BE2C (cell line): ENCODE data around the gene ZNF212.
A peak's percentile ranks its signal among the peaks of the same experiment; 100 is the strongest.

Experiments used
- DNase-seq: peaks from one replicate; pipeline ENCODE4 v3.0.0-alpha.2; 2020
- H3K27me3 ChIP-seq: fragments of 250-450 bp; sonication (Bioruptor Pico); 2 replicates; pipeline ENCODE4 v1.5.1; 2020; ENCODE audit warnings: mild to moderate bottlenecking
- H3K36me3 ChIP-seq: fragments of 250-450 bp; sonication (Bioruptor Pico); 2 replicates; pipeline ENCODE4 v1.5.1; 2020; ENCODE audit warnings: mild to moderate bottlenecking
- H3K4me1 ChIP-seq: fragments of 250-450 bp; sonication (Bioruptor Pico); 2 replicates; pipeline ENCODE4 v1.5.1; 2020
- H3K4me3 ChIP-seq: 2 replicates; pipeline ENCODE4 v1.5.1; 2011; ENCODE audit warnings: low read depth, low read length
- H3K9me3 ChIP-seq: fragments of 250-450 bp; sonication (Bioruptor Pico); 2 replicates; pipeline ENCODE4 v1.5.1; 2020
- CTCF ChIP-seq: IDR thresholded peaks from 2 replicates; pipeline ENCODE4 v1.5.1; 2012; ENCODE audit warnings: mild to moderate bottlenecking, low read depth, low read length

ZNF212 gene

DNA sequence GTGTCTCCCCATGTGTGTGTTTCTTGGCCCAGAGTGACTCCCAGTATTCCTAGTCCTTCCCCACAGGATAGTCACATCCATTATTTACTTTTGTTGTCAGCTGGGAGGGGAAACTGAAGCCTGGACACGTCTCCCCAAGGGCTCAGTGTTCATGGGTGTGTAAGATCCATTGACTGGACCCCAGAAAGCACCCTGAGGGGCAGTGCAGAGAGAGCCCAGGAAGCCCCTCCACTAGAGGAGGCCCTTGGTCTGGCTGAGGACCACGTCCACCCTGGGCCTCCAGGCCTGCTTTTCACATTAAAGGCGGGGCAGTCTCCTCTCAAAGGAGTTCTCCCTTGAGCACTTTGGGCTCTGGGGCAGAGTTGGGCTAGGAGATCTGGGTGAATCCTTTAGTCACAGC lies 43.9 kb downstream of the ZNF212 start:
- Histone ChIP-seq H3K4me1 (no peaks in the 10 kb centered on the region), H3K9me3 (no peaks in the 10 kb centered on the region), H3K36me3 (0 out of 2 replicates have a peak, but pooled peaks cover 3% of the 10 kb centered on the region), H3K27me3 (no peaks in the 10 kb centered on the region), H3K4me3 (no peak overlapping the region)
- no peak for DNase-seq
- TF ChIP-seq CTCF = no peak

DNA sequence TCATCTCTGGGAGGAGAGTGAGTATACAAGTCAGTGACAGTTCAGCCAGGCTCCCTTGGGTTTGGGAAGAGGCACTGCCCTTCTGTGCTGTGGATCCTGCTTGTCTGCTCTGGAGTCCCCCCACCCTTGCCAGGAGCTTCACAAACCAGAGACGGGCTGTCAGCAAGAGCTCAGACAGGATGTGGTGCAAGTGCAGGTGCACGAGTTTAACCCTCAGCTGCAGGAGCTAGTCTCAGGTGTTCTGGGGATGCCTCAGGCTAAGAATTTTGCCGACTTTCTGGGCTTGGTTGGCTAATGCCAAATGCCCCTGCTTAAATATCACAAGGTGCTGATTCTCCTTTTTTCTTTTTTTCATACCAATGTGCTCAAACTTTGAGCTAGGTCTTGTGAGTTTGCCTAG lies 44.9 kb downstream of the ZNF212 start:
- Histone ChIP-seq H3K4me1 (no peaks in the 10 kb centered on the region), H3K9me3 (no peaks in the 10 kb centered on the region), H3K36me3 (no peaks in the 10 kb centered on the region), H3K4me3 (no peak overlapping the region), H3K27me3 (no peaks in the 10 kb centered on the region)
- DNase-seq = no peak
- TF ChIP-seq CTCF = no peak

DNA sequence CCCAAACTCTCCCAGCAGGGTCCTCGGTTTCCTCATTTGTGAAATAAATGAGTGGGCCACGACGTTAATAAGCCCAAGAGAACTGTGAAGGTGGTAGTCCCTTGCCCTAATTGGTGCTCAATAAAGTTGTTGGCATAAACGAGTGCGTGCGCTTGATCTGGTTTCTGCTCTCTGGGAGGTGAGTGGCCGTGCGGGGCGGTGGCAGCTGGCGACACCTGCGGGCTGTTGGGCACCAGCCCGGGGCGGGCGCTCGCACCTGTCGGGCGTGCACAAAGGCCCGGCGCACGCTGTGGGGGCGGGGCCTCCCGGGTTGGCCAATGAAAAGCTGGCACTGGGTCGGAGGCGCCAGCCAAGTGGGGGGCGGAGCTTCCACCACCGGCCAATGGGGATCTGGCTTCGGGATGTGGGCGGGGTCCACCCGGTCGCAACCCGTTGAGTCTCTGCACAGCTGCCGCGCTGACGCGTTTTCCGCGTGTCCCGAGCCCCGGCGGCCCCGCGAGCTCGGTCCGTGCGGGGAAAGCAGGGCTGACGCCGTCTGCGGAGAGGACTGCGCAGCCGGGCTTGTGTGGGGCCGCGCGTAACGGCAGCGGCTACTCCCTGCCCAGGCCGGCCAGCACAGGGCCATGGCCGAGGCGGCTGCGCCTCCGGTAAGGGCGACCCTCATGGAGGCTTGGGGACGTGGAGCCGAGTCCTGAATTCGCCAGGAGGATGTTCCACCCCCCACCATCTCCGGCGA lies 45.6 kb downstream of the ZNF212 start:
- Histone ChIP-seq H3K9me3 (no peaks in the 10 kb centered on the region), H3K36me3 (no peaks in the 10 kb centered on the region), H3K4me1 (no peaks in the 10 kb centered on the region), H3K4me3 (peak overlapping the region; percentile 63), H3K27me3 (no peaks in the 10 kb centered on the region)
- DNase-seq = peak; percentile 98
- TF ChIP-seq CTCF = no peak

DNA sequence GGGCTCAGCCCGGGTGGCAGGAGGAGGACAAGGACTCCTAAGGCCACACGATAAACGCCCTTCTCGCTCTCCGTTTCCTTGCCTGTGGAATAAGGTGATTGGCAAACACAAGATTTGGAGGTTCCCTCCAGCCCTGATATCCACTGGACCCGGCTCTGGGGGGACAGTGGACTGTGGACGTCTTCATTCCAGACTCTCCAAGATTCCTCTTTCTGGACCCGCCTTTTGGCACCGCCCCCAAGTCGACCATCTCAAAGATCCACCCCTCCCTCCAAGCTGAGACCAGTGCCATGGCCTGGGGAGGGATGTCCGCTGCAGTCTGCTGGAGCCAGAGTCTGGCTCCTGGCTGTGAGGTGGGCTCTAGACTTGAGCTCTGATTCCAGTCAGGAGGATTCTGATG lies 46.2 kb downstream of the ZNF212 start:
- DNase-seq = no peak
- Histone ChIP-seq H3K27me3 (no peaks in the 10 kb centered on the region), H3K4me1 (no peaks in the 10 kb centered on the region), H3K36me3 (no peaks in the 10 kb centered on the region), H3K9me3 (no peaks in the 10 kb centered on the region), H3K4me3 (peak overlapping the region; percentile 63)
- no peak for TF ChIP-seq CTCF

GRCh38 chr7:149286811-149287400 lies 47.5 kb downstream of the ZNF212 start:
- no peak for TF ChIP-seq CTCF
- Histone ChIP-seq H3K36me3 (no peaks in the 10 kb centered on the region), H3K27me3 (no peaks in the 10 kb centered on the region), H3K4me1 (no peaks in the 10 kb centered on the region), H3K4me3 (no peak overlapping the region), H3K9me3 (no peaks in the 10 kb centered on the region)
- DNase-seq = no peak

DNA sequence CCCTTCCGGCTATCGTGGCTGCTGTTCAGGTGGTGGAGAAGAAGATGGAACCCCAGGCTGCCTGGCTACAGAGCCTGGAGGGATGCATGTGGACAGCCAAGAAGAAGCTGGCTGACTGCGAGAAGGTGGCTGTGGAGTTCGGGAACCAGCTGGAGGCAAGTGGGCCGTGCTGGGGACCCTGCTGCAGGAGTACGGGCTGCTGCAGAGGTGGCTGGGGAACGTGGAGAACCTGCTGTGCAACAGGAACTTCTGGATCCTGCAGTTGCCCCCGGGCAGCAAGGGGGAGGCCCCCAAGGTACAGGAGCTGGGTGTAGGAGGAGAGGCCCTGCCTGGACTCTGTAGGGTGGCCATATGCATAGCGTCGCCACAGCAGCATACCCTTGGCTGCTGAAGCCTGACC lies 48.2 kb downstream of the ZNF212 start:
- no peak for TF ChIP-seq CTCF
- no peaks in the 10 kb centered on the region for H3K9me3 ChIP-seq
- no peak overlapping the region for H3K4me3 ChIP-seq
- no peaks in the 10 kb centered on the region for H3K36me3 ChIP-seq
- DNase-seq = no peak
- H3K4me1 ChIP-seq = no peaks in the 10 kb centered on the region
- no peaks in the 10 kb centered on the region for H3K27me3 ChIP-seq
